NCI-H345 (cell line): ENCODE measurements around the gene CACNA2D2.

Experiments
- DNase-seq: peaks from one replicate; lab custom pipeline; 2025; lab: John Stamatoyannopoulos, UW

CACNA2D2 gene

GRCh38 chr3:50325497-50326181, 177.8 kb downstream of the CACNA2D2 start:
- no peak for DNase-seq

GRCh38 chr3:50325113-50325480, 178.3 kb downstream of the CACNA2D2 start:
- no peak for DNase-seq

GRCh38 chr3:50324351-50325112, 178.9 kb downstream of the CACNA2D2 start:
- DNase-seq = peak; percentile 45

DNA sequence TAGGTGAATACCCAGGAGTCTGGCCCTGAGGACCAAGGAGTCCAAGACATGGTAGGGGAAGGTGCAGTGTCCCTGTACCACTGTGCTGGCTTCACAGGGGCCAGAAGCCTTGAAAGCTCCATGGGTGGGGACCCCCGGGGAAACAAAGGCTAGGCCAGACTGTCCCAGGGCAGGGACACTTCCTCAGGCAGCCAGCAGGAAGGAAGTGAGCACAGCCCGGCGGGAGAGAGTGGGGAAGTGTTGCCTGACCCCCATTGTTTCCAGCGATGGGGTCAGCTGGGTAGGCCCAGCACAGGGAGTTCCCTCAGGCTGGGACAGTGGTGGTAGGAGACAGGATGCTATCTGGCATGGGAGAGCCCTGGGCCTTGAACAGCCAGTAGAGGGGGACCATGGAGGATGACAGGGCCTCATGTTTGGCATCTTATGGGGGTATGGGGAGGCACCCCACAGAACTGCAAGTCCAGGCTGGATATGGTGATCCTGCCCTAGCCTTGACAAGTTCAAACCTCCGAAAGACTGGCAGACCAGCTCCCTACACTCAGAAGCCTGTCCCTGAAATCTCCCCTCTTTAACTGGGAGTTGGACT, 179.7 kb downstream of the CACNA2D2 start:
- DNase-seq = no peak

DNA sequence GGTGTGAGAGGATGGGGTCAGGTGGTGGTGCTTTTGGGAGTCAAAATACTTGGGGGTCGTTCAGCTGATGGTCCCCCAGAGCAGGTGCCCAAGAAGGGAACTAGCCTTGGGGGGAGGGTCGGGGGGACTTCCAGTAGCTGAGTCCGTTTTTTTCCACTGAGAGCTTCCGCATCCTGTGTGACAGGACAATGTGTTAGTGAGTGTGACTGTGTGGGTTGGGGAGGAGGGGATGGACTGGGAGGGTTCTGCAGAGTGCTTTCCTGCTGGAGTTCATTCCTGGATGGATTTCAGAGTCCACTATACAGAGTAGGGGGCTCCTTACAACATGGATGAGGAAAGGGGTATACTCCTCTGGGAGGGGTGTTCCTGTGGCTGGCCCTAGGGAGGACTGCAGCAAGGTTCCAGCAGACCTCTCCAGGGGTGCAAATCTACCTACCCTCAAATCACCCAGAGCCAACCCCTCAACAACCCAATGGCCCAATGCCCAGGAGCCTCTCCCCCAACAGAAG, 180.3 kb downstream of the CACNA2D2 start:
- no peak for DNase-seq

- no peak for DNase-seq
These were observed 180.9 kb downstream of the CACNA2D2 start, which contains the start of gene HYAL2 for GRCh38 chr3:50322386-50323091. HYAL2 (minus strand) TSS chr3:50322745; CDS start chr3:50320489, 2,256 bp downstream.

- no peak for DNase-seq
These were observed 181.4 kb downstream of the CACNA2D2 start for GRCh38 chr3:50322115-50322385.

GRCh38 chr3:50321336-50322114, 181.9 kb downstream of the CACNA2D2 start:
- peak; percentile 77 for DNase-seq

GRCh38 chr3:50320853-50321335, 182.5 kb downstream of the CACNA2D2 start:
- DNase-seq = peak; percentile 77

DNA sequence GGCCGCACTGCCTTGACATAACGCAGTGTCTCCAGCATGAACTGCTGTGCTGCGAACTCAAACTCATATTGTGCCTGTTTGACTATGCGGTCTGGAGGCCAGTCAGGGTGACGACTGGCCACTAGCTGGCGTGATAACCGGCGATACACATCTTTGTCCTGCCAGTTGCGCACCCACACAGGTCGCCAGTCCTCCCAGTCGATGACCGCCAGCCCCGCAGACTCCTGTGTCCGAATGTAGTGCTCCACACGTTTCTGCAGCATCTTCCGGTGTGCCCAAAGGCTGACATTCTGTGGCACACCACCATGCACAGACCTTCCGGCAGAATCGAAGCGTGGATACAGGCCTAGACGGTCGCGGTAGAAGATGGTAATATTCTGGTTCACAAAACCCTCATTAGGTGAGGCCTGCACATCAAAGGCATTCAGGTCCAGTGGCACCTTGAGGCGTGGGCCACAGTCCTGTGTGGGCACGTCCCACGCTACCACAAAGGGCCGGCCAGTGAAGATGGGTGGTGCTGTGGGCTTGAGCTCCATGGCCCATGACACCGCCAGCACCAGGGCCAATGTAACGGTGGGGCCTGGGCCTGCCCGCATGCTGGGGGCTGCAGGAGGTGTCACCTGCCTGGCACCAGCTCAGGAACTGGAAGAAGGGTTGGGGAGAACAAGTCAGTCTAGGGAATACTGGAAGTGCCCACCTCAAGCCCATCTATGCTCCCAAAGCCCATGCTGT, 183.4 kb downstream of the CACNA2D2 start:
- no peak for DNase-seq

DNA sequence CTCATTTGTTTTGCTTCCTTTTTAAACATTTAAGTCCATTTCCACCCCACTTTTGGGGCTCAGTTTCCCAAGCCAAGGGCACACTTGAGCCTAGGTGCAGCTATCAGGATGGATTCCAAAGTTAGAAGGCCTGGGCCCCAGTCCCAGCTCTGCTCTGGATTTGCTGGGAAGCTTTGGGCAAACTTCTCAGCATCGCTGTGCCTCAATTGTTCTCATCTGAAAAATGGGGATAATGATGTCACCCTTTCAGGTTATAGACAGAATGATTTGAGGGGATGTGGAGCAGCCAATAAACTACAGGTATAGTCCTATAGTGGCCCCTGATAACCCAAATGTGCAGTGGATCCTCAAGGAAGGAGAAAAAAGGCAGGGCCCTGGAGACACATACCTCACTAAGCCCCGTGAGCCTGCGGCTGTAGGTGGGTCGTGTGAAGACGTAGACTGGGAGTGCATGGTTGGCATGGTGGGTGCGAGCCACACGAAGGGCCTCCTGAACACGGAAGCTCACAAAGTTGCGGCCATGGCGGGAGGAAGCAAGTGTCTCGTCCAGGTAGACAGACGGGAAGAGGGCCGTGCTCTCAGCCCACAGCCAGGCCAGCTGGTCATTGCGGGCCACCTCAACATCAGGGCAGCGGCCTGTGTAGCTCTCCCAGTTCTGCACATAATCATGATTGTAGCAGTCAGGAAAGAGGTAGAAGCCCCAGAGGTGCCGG, 184.1 kb downstream of the CACNA2D2 start:
- no peak for DNase-seq

GRCh38 chr3:50318615-50319014, 184.8 kb downstream of the CACNA2D2 start:
- DNase-seq = no peak

DNA sequence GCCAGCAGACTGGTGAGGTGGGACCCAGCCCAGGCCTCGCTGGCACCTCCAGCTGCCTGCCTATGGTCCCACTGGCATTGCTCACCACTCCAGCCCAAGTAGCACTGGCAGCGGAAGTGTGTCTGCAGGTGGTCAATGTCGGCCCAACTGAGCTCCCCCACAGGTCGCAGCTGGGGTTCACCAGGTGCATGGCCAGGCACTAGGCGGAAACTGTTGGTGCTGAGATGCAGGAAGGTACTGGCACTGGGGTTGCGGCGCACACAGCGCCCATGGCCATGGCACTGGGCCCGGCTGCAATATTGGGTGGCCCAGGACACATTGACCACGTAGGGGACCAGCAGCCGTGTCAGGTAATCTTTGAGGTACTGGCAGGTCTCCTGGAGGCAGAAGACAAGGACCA, 185.3 kb downstream of the CACNA2D2 start:
- no peak for DNase-seq

DNA sequence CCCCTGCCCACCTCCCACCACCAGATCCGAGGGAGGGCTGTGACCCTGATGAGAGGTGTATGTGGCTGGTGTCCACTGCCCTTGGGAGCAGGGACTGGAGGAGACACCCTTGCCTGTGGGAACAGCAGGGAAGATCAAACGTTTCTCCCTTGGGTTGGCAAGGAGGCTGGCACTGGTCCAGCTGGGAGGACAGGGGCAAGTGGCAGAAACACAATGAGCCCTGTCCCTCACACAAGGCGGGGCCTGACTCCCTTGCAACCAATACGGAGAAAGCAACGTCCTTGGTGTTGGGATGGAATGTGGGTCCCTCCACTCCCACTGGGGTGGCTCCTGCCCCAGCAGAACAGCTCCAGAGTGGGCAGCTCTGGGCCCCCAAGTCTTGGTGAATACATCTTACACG, 186.1 kb downstream of the CACNA2D2 start:
- DNase-seq = no peak

DNA sequence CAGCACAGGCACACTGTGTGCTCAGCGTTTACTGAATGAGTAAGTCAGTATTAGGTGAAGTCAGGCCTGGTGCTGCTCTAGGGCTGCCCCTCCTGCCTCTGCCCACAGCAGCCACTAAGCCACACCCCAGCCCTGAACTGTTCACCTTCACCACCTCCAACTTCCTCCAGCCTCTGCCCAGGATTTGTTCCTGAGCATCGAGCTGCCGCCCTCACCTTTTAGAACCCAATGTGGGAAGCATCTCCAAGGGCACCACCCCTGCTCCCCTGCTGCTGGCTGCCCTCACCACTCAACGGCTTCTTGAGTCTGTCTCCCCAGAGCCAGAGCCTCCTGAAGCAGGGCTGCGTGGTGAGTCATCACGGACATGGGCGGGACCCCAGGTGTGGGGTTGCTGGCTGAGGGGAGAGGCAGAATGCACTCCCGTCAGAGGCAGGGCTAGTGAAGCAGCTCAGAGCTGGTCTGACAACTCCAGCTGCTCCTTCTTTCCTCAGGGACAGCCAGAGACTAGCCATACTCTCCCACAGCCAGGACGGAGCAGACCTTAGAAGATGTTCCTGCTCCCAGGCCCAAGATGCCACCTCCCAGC, 186.7 kb downstream of the CACNA2D2 start:
- DNase-seq = no peak

GRCh38 chr3:50314816-50315215, 188.6 kb downstream of the CACNA2D2 start:
- no peak for DNase-seq

DNA sequence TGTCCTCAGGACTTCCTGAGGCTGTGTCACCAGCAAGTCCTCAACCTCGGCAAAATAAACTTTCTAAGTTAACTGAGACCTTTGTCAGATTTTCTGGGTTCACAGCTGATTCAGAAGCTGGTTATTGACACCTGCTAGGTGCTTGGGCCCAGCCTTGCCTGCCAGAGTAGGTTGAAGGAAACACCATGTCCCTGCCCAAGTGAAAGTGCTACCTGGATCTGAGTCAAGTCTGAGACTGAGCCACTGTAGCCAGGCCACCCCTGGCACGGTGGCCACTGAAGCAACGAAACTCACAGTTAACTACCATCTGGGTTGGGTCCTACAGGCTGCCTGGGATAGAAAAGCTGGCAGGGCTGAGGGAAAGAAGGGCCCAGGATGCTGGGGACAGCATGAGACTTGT, 189.1 kb downstream of the CACNA2D2 start:
- no peak for DNase-seq
